LHCN-M2 (cell line): ENCODE results near the gene TNFRSF17. TPM values are rescaled to one million over a fixed set of nuclear protein-coding genes. Genes with fewer than 3 reads are reported as not detected.
"Not testable (repeated sequence)": the region's sequence is repeated elsewhere in the genome, so short reads cannot be mapped to it uniquely, and the experiment has no call there.

Experiments used
- DNase-seq: peaks from one replicate; pipeline ENCODE4 v3.0.0-alpha.2; 2012; ENCODE audit warnings: low read depth
- polyA plus RNA-seq: library from polyadenylated mRNA; unstranded; fragments of >200 nt; gene quantifications from one replicate; pipeline ENCODE4 v1.2.1, GENCODE V29; 2012; ENCODE audit warnings: missing spikeins
- total RNA-seq: library from RNA; depleted of rRNA; stranded (reverse); fragments of >200 nt; gene quantifications from 2 replicates; pipeline ENCODE4 v1.2.3, GENCODE V29; 2014; rRNA removed

The TNFRSF17 gene
- total RNA-seq: not detected in 2 replicates
- not detected for polyA plus RNA-seq

GRCh38 chr16:11964761-11965551 lies at the start of gene TNFRSF17:
Gene TNFRSF17, plus strand, starts transcription at chr16:11965210. Its CDS starts 115 bp downstream, at chr16:11965325.
- no peak for DNase-seq

- DNase-seq: peak; percentile 98
These were observed 49.1 kb upstream of the TNFRSF17 start, which contains the start of gene GSPT1 for GRCh38 chr16:11915644-11916523. Gene GSPT1, minus strand, starts transcription at chr16:11915956. Its CDS starts 236 bp downstream, at chr16:11915720.

- peak; percentile 18 for DNase-seq
These were observed 48.3 kb upstream of the TNFRSF17 start for GRCh38 chr16:11916524-11917285.

GRCh38 chr16:11924046-11924445 lies 41.0 kb upstream of the TNFRSF17 start:
- not testable (repeated sequence) for DNase-seq

GRCh38 chr16:11927350-11927749 lies 37.7 kb upstream of the TNFRSF17 start:
- DNase-seq: not testable (repeated sequence)

- DNase-seq: not testable (repeated sequence)
These were observed 23.1 kb upstream of the TNFRSF17 start, which contains the start of gene NPIPB2 for GRCh38 chr16:11941945-11942344. Gene NPIPB2, minus strand, starts transcription at chr16:11942045. Its CDS starts 0 bp downstream, at chr16:11942045.

GRCh38 chr16:11946433-11946832 lies 18.6 kb upstream of the TNFRSF17 start:
- DNase-seq: no peak

- no peak for DNase-seq
These were observed 16.2 kb upstream of the TNFRSF17 start for GRCh38 chr16:11948819-11949218.

- peak; percentile 41 for DNase-seq
These were observed 15.5 kb upstream of the TNFRSF17 start for GRCh38 chr16:11949527-11949926.

- DNase-seq: no peak
These were observed 14.6 kb upstream of the TNFRSF17 start for GRCh38 chr16:11950388-11950787.

- DNase-seq: not testable (repeated sequence)
These were observed 11.4 kb upstream of the TNFRSF17 start for GRCh38 chr16:11953576-11953975.

- DNase-seq: peak; percentile 43
These were observed 9.3 kb upstream of the TNFRSF17 start for GRCh38 chr16:11955713-11956123.

GRCh38 chr16:11956558-11956957 lies 8.5 kb upstream of the TNFRSF17 start:
- no peak for DNase-seq

GRCh38 chr16:11957591-11958395 lies 7.2 kb upstream of the TNFRSF17 start:
- no peak for DNase-seq

- not testable (repeated sequence) for DNase-seq
These were observed 2.6 kb upstream of the TNFRSF17 start for GRCh38 chr16:11962457-11962856.

GRCh38 chr16:11962978-11963377 lies 2.0 kb upstream of the TNFRSF17 start:
- not testable (repeated sequence) for DNase-seq

GRCh38 chr16:11963706-11964105 lies 1.3 kb upstream of the TNFRSF17 start:
- no peak for DNase-seq

- DNase-seq: no peak
These were observed 1.2 kb downstream of the TNFRSF17 start for GRCh38 chr16:11966173-11966572.

- DNase-seq: no peak
These were observed 2.3 kb downstream of the TNFRSF17 start for GRCh38 chr16:11967195-11967911.

- DNase-seq: no peak
These were observed 3.6 kb downstream of the TNFRSF17 start for GRCh38 chr16:11968577-11968976.
